Colonic mucosa (tissue), 4 donors: ENCODE measurements around the gene SKIC3. TPM values are rescaled to one million over a fixed set of nuclear protein-coding genes. Genes with fewer than 3 reads are reported as not detected.

Source experiments
- DNase-seq: peaks from one replicate; pipeline ENCODE4 v3.0.0-alpha.2; 2020
- H3K27ac ChIP-seq: fragments of 200-600 bp; one replicate; pipeline ENCODE4 v1.8.0; 2021
- H3K27me3 ChIP-seq: fragments of 200-600 bp; one replicate; pipeline ENCODE4 v1.8.0; 2021
- H3K36me3 ChIP-seq: fragments of 200-600 bp; one replicate; pipeline ENCODE4 v1.8.0; 2021
- H3K4me1 ChIP-seq: fragments of 200-600 bp; one replicate; pipeline ENCODE4 v1.8.0; 2021; ENCODE audit warnings: mild to moderate bottlenecking
- H3K4me3 ChIP-seq: fragments of 200-600 bp; one replicate; pipeline ENCODE4 v1.8.0; 2021
- H3K9ac ChIP-seq, 2 donors: one replicate each; pipeline ENCODE4 v1.7.0; 2013; ENCODE audit warnings: control low read depth in 2 of 2, low read depth in 2 of 2, low read length in 2 of 2
- H3K9me3 ChIP-seq: fragments of 200-600 bp; one replicate; pipeline ENCODE4 v1.8.0; 2021
- intact Hi-C: fragments of 100-400 bp; cut with DNase I; formaldehyde crosslinking; loops from one replicate; pipeline ENCODE4 v1.14.1; 2022
- total RNA-seq, 2 donors: library from RNA; stranded (reverse); fragmentation: NEBNext Ultra II Directional in 1 of 2; extraction: Animal tissue kit (Norgen Biotek cat#: 25700) in 1 of 2; gene quantifications; one replicate each; pipeline ENCODE4 v1.2.1, GENCODE V29; 2021
- TF ChIP-seq, protein P1 (sequence below): fragments of 200-600 bp; IDR thresholded peaks from one replicate; pipeline ENCODE4 v1.8.0; 2022; ENCODE audit warnings: antibody characterized with exemption, mild to moderate bottlenecking
- donor health status: healthy.
- donor health status: DM: no; HTN: no; CAD: no.
- donor health status: DM: no; HTN: no; CAD: no.

Gene SKIC3
- total RNA-seq, 2 donors from 2014 or later, result 51.3 to 65.8 TPM

DNA sequence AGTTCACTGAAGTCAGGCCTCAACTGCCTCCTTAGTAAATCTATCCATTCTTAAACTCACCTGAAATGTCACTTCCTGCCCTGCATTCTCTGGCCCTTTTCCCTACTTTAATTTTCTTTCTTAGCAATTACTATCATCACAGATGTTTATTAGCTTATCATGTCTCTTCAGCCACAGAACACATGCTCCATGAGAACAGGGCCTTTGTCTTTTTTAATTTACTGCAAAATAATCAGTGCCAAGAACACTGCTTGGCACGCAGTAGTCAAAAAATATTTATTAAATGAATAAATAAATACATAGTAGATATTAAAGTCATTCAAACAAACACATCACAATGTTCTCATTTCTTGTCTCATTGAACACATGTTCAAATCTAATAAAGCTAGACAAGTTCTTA lies 46.2 kb downstream of the SKIC3 start:
- no peaks in the 10 kb centered on the region for H3K9me3 ChIP-seq
- no peak overlapping the region for H3K4me3 ChIP-seq
- H3K36me3 ChIP-seq, result peaks cover 10% of the 10 kb centered on the region
- intact Hi-C loops, result no loop called here
- DNase-seq, result no peak
- TF ChIP-seq, protein P1, sequence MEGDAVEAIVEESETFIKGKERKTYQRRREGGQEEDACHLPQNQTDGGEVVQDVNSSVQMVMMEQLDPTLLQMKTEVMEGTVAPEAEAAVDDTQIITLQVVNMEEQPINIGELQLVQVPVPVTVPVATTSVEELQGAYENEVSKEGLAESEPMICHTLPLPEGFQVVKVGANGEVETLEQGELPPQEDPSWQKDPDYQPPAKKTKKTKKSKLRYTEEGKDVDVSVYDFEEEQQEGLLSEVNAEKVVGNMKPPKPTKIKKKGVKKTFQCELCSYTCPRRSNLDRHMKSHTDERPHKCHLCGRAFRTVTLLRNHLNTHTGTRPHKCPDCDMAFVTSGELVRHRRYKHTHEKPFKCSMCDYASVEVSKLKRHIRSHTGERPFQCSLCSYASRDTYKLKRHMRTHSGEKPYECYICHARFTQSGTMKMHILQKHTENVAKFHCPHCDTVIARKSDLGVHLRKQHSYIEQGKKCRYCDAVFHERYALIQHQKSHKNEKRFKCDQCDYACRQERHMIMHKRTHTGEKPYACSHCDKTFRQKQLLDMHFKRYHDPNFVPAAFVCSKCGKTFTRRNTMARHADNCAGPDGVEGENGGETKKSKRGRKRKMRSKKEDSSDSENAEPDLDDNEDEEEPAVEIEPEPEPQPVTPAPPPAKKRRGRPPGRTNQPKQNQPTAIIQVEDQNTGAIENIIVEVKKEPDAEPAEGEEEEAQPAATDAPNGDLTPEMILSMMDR, result no peak
- no peak overlapping the region for H3K9ac ChIP-seq
- no peaks in the 10 kb centered on the region for H3K4me1 ChIP-seq
- H3K27ac ChIP-seq, result no peak overlapping the region
- no peaks in the 10 kb centered on the region for H3K27me3 ChIP-seq

Other genes with a start within 250 kb of the SKIC3 start
- not detected for gene FAM81B, start 163.6 kb downstream of the SKIC3 start, total RNA-seq
- 1 to 10 TPM; 3.7 to 4.3 TPM for gene ARSK, start 124 bp upstream of the SKIC3 start, total RNA-seq
- gene GPR150, start 65.1 kb upstream of the SKIC3 start, total RNA-seq, result under 1 TPM; 0.27 to 0.52 TPM
- gene RFESD, start 91.8 kb upstream of the SKIC3 start, total RNA-seq, result 1 to 10 TPM in 1 of 2 donors, under 1 TPM in 1; 0.89 to 2.0 TPM
- under 1 TPM; 0.37 to 0.40 TPM for gene SPATA9, start 128.0 kb upstream of the SKIC3 start, total RNA-seq
- 10 to 100 TPM; 50.0 to 59.0 TPM for gene RHOBTB3, start 176.4 kb upstream of the SKIC3 start, total RNA-seq